NCI-H524 (cell line): ENCODE data around the gene TENM4.
"Not testable (repeated sequence)": the region's sequence is repeated elsewhere in the genome, so short reads cannot be mapped to it uniquely, and the experiment has no call there.

Experiments
- DNase-seq, 2 experiments: peaks; one replicate each; lab custom pipeline; 2025; lab: John Stamatoyannopoulos, UW

Gene TENM4

GRCh38 chr11:79244798-79245197 lies 196.0 kb downstream of the TENM4 start:
- DNase-seq = no peak

- no peak for DNase-seq
These were observed 196.5 kb downstream of the TENM4 start for GRCh38 chr11:79244241-79244772.

- DNase-seq = no peak
These were observed 197.2 kb downstream of the TENM4 start for GRCh38 chr11:79243422-79244210.

- DNase-seq = no peak
These were observed 198.2 kb downstream of the TENM4 start for GRCh38 chr11:79242616-79243015.

GRCh38 chr11:79241852-79242241 lies 199.0 kb downstream of the TENM4 start:
- no peak for DNase-seq

GRCh38 chr11:79241205-79241851 lies 199.5 kb downstream of the TENM4 start:
- no peak for DNase-seq

- no peak for DNase-seq
These were observed 203.1 kb downstream of the TENM4 start for GRCh38 chr11:79237703-79238102.

GRCh38 chr11:79237091-79237490 lies 203.7 kb downstream of the TENM4 start:
- no peak for DNase-seq

GRCh38 chr11:79236541-79236971 lies 204.3 kb downstream of the TENM4 start:
- no peak for DNase-seq

- DNase-seq = no peak
These were observed 205.1 kb downstream of the TENM4 start for GRCh38 chr11:79235696-79236095.

GRCh38 chr11:79232346-79232745 lies 208.5 kb downstream of the TENM4 start:
- peak; percentile 74 to 93 for DNase-seq

GRCh38 chr11:79229047-79229446 lies 211.8 kb downstream of the TENM4 start:
- no peak for DNase-seq

GRCh38 chr11:79227767-79228755 lies 212.8 kb downstream of the TENM4 start:
- DNase-seq = no peak

GRCh38 chr11:79227308-79227707 lies 213.5 kb downstream of the TENM4 start:
- no peak for DNase-seq

GRCh38 chr11:79226126-79226525 lies 214.7 kb downstream of the TENM4 start:
- DNase-seq = no peak

- DNase-seq = not testable (repeated sequence)
These were observed 218.7 kb downstream of the TENM4 start for GRCh38 chr11:79222163-79222562.

GRCh38 chr11:79221444-79222130 lies 219.2 kb downstream of the TENM4 start:
- no peak for DNase-seq

- DNase-seq = no peak
These were observed 220.7 kb downstream of the TENM4 start for GRCh38 chr11:79220171-79220570.

- DNase-seq = no peak
These were observed 221.4 kb downstream of the TENM4 start for GRCh38 chr11:79219186-79220045.

GRCh38 chr11:79212741-79213190 lies 228.1 kb downstream of the TENM4 start:
- DNase-seq = no peak
